Epithelial cell of proximal tubule (primary cell): Measurements from ENCODE around the gene TMEM87A. TPM values are rescaled to one million over a fixed set of nuclear protein-coding genes. Genes with fewer than 3 reads are reported as not detected.
"Not testable (repeated sequence)": the region's sequence is repeated elsewhere in the genome, so short reads cannot be mapped to it uniquely, and the experiment has no call there.

Experiments
- DNase-seq: peaks from one replicate; pipeline ENCODE4 v3.0.0-alpha.2; 2011; ENCODE audit warnings: low read depth
- H3K4me3 ChIP-seq: 2 replicates; pipeline ENCODE4 v1.5.1; 2011; ENCODE audit warnings: low read depth, mild to moderate bottlenecking, low read length
- total RNA-seq: library from RNA; depleted of rRNA; stranded (reverse); fragments of >200 nt; gene quantifications from 2 replicates; pipeline ENCODE4 v1.2.3, GENCODE V29; 2015
- TF ChIP-seq, protein P1 (sequence below): conservative IDR thresholded peaks from 2 replicates; pipeline ENCODE4 v1.5.1; 2012; ENCODE audit warnings: low read depth, mild to moderate bottlenecking, low read length

Gene TMEM87A, protein sequence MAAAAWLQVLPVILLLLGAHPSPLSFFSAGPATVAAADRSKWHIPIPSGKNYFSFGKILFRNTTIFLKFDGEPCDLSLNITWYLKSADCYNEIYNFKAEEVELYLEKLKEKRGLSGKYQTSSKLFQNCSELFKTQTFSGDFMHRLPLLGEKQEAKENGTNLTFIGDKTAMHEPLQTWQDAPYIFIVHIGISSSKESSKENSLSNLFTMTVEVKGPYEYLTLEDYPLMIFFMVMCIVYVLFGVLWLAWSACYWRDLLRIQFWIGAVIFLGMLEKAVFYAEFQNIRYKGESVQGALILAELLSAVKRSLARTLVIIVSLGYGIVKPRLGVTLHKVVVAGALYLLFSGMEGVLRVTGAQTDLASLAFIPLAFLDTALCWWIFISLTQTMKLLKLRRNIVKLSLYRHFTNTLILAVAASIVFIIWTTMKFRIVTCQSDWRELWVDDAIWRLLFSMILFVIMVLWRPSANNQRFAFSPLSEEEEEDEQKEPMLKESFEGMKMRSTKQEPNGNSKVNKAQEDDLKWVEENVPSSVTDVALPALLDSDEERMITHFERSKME
- total RNA-seq, result 27.8 and 31.1 TPM in 2 replicates

DNA sequence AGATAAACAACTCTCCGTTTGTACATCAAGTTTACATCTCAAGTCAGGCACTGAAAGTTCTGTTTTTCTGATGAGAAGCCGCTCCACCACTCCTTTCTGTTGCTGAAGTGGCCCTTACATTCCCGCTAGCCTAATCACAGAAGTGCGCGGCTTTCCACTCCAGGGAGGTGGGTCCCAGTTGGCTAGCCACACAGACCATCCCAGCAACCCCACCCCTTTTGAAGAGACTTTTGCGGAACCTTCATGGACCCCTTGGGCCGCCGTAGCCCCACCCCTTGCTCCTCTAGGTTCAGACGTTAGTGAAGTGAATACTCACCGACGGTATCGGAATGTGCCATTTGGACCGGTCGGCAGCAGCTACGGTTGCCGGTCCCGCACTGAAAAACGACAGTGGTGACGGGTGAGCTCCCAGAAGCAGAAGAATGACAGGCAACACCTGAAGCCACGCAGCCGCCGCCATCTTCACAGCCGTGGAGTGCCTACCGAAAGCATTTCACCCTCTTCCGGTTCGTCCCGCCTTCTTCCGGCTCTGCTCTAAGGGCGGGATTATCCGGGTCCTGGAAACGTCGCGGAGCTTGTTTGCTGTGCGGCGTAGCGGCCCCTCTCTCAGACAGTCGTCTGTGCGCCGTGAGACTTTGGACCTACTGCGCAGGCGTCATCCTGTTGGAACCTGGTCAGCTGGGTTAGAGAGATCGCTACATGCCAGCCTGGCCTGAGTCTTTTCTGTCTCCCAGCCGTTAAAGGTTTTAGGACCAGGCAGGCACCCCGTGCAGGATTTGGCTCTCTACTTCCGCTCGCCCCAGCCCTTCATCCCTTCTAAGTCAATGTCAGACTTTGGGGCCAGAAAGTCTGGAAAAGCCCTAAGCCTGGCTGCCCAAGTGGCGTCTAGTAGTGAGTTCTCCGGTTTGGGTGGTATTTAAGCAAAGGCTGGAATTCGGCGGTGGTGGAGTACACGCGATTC is at the start of gene TMEM87A, which contains the start of gene GANC:
Gene TMEM87A, minus strand, starts transcription at position 495 of the 961 bp plus-strand sequence. Its CDS starts 35 bp downstream, at position 460.
Gene GANC, plus strand, starts transcription at position 263 of the 961 bp plus-strand sequence. CDS start 1,281 bp downstream, outside the sequence.
- TF ChIP-seq, protein P1, sequence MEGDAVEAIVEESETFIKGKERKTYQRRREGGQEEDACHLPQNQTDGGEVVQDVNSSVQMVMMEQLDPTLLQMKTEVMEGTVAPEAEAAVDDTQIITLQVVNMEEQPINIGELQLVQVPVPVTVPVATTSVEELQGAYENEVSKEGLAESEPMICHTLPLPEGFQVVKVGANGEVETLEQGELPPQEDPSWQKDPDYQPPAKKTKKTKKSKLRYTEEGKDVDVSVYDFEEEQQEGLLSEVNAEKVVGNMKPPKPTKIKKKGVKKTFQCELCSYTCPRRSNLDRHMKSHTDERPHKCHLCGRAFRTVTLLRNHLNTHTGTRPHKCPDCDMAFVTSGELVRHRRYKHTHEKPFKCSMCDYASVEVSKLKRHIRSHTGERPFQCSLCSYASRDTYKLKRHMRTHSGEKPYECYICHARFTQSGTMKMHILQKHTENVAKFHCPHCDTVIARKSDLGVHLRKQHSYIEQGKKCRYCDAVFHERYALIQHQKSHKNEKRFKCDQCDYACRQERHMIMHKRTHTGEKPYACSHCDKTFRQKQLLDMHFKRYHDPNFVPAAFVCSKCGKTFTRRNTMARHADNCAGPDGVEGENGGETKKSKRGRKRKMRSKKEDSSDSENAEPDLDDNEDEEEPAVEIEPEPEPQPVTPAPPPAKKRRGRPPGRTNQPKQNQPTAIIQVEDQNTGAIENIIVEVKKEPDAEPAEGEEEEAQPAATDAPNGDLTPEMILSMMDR, result no peak
- DNase-seq, result peak; percentile 90
- peak within 1 kb of the TSS; percentile 90 for H3K4me3 ChIP-seq

DNA sequence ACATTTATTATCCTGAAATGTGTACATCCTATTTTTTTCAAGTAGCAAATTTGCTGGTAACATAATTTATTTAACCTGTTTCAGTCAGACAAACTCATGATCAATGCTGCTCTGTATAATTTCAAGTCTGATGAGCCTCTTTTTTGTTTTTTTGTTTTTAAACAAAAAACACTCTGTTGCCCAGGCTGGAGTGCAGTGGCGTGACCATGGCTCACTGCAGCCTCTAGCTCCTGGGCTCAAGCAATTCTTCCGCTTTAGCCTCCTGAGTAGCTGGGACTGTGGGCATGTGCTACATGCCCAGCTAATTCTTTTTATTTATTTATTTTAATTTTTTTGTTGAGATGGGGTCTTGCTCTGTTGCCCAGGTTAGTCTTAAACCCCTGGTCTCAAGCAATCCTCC is 46.0 kb upstream of the TMEM87A start:
- no peak for DNase-seq
- TF ChIP-seq, protein P1, result no peak
- no peak overlapping the region for H3K4me3 ChIP-seq

DNA sequence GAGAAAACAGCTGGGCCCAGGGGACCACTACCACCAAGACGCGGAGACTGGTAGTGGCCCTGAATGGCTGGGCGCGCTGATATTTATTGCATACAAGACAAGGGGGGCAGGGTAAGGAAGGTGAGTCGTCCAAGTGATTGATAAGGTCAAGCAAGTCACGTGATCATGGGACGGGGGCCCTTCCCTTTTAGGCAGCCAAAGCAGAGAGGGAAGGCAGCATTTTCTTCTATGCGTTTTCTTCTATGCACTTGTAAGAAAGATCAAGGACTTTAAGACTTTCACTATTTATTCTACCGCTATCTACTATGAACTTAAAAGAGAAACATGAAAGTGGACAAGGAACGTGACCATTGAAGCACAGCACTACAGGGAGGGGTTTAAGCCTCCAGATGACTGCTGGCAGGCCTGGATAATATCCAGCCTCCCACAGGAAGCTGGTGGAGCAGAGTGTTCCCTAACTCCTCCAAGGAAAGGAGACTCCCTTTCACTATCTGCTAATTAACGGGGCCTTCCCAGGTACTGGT is 43.1 kb upstream of the TMEM87A start:
- H3K4me3 ChIP-seq, DNase-seq: not testable (repeated sequence)

DNA sequence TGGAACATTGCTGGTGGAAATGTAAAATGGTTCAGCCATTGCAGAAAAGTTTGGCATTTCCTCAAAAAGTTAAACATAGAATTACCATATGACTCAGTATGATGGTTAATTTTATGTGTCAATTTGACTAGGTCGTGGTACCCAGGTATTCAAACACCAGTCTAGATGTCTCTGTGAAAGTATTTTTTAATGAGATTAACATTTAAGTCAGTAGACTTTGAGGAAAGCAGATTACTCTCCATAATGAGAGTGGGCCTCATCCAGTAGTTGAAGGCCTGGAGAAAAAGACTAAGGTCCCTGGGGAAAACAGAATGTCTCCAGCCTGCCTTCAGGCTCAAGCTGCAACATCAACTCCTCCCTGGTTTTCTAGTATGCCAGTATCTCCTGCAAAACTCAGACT is 42.3 kb upstream of the TMEM87A start:
- H3K4me3 ChIP-seq, result no peak overlapping the region
- TF ChIP-seq, protein P1, result no peak
- no peak for DNase-seq

DNA sequence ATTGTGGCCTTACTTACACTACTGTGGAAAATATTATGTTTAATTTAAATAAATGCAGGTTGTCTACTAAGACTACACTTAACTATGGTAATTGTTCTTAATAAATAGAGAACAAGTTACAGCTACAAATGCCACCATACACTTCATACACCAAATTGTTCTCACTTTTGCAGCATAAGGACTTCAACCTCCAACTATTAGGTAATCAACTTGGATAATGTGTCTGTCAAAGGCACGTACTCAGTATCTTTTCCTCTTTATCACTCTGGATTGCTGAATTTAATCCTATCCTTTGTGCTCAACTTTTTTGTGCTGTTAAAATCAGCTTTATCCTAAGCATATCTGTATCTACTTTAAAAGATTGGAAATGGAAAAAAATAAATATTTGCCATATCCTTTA is 41.6 kb upstream of the TMEM87A start:
- TF ChIP-seq, protein P1, result no peak
- H3K4me3 ChIP-seq, result no peak overlapping the region
- DNase-seq, result no peak

DNA sequence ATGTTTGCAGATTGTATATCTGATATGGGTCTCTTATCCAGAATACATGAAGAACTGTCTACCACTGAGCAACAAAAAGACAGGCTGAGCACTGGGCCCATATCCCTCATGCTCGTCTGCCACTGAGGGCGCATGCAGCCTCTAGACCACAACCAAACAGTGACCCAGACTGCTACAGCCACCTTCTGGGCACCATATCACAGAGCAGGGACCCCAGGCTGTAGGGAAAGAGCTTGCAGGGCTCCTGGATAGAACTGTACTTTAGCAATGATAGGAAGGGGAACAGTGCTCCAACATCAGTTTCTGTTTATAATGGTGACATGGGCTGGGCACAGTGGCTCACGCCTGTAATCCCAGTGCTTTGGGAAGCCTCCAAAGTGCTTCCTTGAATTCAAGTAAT is 40.2 kb upstream of the TMEM87A start:
- TF ChIP-seq, protein P1, result no peak
- DNase-seq, result no peak
- no peak overlapping the region for H3K4me3 ChIP-seq
